ENCODE data around the gene PA2G4. TPM values are rescaled to one million over a fixed set of nuclear protein-coding genes. Genes with fewer than 3 reads are reported as not detected.

Gene PA2G4
- 220 and 288 TPM in 2 replicates for total RNA-seq

DNA sequence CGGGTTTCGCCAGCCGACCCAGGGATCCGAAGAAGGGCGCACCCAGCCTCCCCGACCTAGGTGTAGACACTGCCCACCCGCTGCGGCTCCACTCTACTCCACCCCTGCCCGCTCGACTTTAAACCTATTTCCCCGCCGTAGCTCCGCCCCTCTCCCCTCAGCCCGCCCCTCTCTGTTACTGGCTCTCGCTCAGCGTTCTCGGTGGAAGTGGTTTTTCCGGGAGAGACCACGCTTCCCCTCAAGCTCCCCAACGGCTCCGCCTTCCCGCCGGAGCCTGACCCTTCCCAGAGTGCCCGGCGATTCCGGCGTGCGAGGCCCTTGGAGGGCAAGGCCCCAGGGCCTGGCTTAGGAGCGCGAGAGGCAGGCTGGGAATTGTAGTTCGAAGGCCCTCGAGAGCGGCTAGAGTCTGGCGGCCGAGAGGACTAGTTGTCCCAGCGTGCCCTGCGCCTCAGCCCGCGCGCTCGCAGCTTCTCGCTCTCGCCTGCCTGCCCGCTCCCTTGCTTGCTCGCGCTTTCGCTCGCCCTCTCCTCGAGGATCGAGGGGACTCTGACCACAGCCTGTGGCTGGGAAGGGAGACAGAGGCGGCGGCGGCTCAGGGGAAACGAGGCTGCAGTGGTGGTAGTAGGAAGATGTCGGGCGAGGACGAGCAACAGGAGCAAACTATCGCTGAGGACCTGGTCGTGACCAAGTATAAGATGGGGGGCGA lies at the start of gene PA2G4:
Gene PA2G4 (plus strand): TSS at position 451 of the 706 bp plus-strand sequence. CDS start 179 bp downstream, at position 630.

DNA sequence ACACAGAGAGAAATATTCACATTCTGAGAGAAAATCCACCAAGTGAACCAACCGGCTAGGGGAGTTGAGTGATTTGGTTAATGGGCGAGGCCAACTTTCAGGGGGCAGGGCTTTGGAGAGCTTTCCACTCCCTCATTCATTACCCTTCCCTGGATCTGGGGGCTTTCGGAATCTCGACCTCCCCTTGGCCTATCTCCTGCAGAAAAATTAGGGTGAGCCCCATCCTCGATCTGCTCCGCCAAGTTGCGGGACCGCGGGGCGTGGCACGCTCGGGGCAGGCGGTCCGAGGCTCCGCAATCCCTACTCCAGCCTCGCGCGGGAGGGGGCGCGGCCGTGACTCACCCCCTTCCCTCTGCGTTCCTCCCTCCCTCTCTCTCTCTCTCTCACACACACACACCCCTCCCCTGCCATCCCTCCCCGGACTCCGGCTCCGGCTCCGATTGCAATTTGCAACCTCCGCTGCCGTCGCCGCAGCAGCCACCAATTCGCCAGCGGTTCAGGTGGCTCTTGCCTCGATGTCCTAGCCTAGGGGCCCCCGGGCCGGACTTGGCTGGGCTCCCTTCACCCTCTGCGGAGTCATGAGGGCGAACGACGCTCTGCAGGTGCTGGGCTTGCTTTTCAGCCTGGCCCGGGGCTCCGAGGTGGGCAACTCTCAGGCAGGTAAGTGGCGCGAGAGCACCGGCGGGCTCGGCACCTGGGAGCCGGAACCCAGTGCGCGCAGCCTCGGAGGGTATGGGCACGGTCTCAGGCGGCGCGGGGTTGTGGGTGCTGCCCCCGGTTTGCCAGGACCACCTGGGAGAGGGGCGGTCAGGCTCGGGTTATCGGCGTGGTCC lies 24.4 kb upstream of the PA2G4 start, which contains the start of gene ERBB3:
Gene ERBB3 (plus strand): TSS at position 443 of the 833 bp plus-strand sequence. CDS start 136 bp downstream, at position 579.

DNA sequence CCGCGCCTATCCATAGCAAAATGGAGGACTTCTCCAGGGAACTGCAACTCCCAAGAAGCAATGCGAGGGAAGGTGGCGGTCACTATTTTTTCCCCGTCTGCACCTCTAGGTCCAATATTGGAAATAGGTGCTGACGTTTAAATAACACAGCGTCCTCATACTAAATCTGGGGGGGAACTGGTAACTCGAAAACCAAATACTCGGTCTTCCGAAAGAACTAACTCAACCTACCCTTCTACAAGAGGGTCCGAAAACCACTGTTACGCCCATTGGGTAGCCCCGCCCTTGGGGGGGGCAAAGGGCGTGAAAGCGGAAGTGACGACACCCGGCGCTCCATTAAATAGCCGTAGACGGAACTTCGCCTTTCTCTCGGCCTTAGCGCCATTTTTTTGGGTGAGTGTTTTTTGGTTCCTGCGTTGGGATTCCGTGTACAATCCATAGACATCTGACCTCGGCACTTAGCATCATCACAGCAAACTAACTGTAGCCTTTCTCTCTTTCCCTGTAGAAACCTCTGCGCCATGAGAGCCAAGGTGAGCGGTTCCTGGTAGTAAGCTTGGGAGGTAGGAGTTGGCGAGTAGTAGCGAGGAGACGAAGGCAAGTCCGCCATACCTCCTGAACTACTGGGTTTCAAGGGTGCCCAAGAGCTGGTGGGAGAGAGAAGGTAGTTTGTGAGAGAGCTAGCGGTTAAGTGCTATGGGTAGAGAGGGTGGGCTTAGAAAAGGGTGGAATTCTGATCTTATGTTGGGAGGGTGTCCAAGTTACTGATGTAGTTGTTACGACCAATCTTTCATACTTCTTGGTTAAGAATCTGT lies 12.1 kb downstream of the PA2G4 start, which contains the start of gene RPL41:
Gene RPL41 (plus strand): TSS at position 367 of the 815 bp plus-strand sequence.

DNA sequence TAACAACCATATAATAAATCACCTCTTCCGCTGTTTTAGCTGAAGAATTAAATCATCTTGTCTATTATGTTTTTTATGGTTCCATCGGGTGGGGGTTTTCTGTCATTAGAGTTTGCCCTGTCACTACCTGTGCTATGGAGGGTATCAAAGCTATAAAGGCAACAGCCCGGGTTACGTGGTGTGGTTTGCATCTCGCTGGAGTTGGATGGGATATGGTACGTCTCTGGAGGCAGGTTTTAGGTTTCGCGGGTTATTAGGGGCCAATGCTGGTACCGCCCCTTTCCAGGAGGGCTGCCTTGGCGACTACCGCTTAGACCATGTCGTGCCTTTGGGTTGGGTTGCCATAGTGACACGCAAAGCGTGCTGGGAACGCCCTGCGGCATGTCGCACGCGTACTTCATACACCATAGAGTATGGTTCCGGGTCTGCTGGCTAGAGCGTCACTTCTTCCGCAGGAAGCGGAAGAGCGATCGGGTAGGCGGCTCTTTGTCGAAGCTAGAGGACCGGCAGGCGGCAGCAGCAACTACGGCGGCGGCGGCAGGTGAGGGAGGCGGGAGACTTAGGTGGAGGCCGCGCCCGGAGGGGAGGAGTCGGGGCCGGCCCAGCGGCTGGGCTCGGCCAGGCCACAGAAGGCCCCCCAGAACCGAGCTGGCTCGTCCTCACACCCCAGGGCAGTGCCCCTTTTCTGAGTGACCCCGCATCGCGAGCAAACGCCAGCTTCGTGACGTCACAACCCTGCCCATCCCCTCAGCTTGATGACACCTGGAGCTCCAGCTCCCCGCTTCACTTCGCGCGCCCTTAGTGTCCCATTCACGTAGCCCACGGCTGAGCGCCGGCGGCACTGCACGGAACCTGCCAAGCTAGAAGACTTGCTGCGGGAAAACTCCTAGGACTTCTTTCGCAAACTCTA lies 13.7 kb downstream of the PA2G4 start, which contains the start of gene ZC3H10:
Gene ZC3H10 (plus strand): TSS at position 489 of the 910 bp plus-strand sequence. CDS start 2,297 bp downstream, outside the sequence.

DNA sequence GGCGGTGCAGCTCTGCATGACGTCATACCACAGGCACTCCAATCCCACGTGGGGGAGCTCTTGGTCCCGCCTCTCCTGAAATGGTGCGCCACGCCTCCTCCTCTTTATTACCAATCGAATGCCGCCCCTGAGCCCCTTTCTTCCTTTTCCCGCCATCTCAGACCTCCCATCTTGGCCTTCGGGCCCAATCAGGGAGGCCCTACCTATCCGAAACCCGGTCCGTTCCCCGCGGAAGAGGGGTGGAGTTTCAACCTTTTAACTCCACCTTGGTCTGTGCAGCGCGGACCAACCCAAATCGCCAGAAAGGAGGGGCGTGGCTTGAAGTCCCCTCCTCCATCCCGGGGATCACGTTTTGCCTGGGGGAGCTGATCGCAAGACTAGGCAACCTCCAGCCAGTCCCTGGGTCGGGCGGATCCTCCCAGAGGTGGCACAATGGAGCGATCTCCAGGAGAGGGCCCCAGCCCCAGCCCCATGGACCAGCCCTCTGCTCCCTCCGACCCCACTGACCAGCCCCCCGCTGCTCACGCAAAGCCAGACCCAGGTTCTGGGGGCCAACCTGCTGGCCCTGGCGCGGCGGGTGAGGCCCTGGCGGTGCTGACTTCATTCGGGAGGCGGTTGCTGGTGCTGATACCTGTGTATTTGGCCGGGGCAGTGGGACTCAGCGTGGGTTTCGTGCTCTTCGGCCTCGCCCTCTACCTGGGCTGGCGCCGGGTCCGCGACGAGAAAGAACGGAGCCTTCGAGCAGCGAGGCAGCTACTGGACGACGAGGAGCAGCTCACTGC lies 23.7 kb downstream of the PA2G4 start, which contains the start of gene ESYT1:
Gene ESYT1 (plus strand): TSS at position 380 of the 782 bp plus-strand sequence. CDS start 53 bp downstream, at position 433.

DNA sequence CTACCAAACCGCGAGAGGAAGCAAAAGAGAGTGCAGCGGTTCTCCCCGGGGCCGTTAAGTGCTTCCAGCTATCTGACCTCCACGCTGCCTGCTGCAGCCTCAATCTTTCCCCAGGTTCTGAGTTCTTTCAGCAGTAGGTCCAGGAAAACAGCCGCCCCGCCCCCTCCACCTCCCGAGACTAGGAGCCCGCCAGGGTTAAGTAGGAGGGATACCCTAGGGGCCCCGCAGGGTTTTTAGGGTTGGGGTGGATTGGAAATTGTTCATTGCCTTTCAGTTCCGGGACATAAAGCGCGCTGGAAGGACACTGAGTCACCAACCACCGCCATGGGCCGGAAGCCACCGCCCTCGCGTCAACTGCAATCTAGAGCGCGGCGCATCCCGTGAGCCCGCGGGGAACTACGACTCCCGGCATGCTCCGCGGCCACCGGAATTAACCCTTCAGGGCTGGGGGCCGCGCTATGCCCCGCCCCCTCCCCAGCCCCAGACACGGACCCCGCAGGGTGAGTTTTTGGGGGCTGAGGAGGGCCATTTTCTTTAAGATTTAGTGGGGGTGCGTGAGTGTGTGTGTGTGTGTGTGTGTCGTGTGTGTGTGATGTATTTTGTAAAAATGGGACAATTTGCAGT lies 47.9 kb downstream of the PA2G4 start, which contains the start of gene MYL6B:
Gene MYL6B (plus strand): TSS at position 456 of the 624 bp plus-strand sequence. CDS start 1,332 bp downstream, outside the sequence.

DNA sequence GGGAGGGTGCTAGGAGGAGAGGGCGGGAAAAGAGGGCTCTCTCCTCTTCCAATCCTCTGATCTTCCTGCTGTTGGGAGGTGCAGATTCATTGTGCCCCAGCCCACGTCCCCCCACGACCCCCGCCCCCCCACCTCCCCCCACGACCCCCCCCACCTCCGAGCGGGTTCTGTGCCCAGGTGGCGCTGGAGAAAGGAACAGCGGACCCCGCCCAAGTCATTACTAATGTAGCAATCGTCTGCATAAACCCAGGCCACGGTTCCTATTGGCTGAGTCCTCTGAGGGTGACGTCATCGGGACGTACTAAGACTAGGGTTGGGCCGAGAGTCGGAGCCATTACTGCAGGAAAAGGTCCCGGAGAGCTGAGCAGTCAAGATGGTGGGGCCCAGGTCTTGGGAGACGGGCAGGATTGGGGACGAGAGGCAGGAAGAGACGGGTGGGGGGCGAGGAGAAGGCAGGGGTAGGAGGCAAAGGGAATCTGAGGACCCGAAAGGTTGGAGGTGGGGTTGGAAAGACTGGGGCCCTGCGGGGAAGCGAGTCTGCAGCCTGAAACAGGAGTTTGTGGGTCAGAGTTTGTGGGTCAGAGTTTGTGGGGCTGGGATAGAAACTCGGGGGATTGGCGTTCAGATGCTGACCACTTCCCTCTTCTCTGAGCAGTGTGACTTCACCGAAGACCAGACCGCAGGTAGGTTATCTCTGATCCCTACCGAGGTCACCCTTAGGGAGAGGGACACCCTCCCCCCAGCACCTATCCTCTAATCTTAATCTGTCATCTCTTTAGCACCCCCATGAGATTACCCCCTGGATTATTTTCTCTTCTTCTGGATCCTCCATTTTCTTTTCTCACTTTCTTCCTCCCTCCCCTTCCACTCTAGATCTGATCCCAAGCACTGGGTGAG lies 53.9 kb downstream of the PA2G4 start, which contains the start of gene MYL6:
Gene MYL6 (plus strand): TSS at position 331 of the 897 bp plus-strand sequence. CDS start 43 bp downstream, at position 374.

Other genes starting within 250 kb of the PA2G4 start
- 29.9 and 43.5 TPM in 2 replicates for gene PYM1, start 176.7 kb upstream of the PA2G4 start, total RNA-seq
- 41.6 and 43.5 TPM in 2 replicates for gene DGKA, start 173.4 kb upstream of the PA2G4 start, total RNA-seq
- 0.65 and 1.8 TPM in 2 replicates for gene PMEL, start 138.5 kb upstream of the PA2G4 start, total RNA-seq
- gene CDK2, start 137.7 kb upstream of the PA2G4 start, total RNA-seq = 25.3 and 25.8 TPM in 2 replicates
- gene RAB5B, start 130.5 kb upstream of the PA2G4 start, total RNA-seq = 27.6 and 33.0 TPM in 2 replicates
- 14.7 and 15.9 TPM in 2 replicates for gene SUOX, start 107.3 kb upstream of the PA2G4 start, total RNA-seq
- gene IKZF4, start 83.5 kb upstream of the PA2G4 start, total RNA-seq = 0.65 and 0.76 TPM in 2 replicates
- gene RPS26, start 62.6 kb upstream of the PA2G4 start, total RNA-seq = 189 and 710 TPM in 2 replicates
- not detected in 2 replicates for gene ERBB3, start 24.4 kb upstream of the PA2G4 start, total RNA-seq
- gene RPL41, start 12.1 kb downstream of the PA2G4 start, total RNA-seq = 1,044 and 2,932 TPM in 2 replicates
- 4.5 and 6.5 TPM in 2 replicates for gene ZC3H10, start 13.7 kb downstream of the PA2G4 start, total RNA-seq
- gene ESYT1, start 23.7 kb downstream of the PA2G4 start, total RNA-seq = 219 and 238 TPM in 2 replicates
- gene MYL6B, start 48.0 kb downstream of the PA2G4 start, total RNA-seq = 67.9 and 81.5 TPM in 2 replicates
- gene MYL6, start 53.8 kb downstream of the PA2G4 start, total RNA-seq = 3,195 and 3,406 TPM in 2 replicates
- gene SMARCC2, start 84.9 kb downstream of the PA2G4 start, total RNA-seq = 39.0 and 45.4 TPM in 2 replicates
- 121 and 157 TPM in 2 replicates for gene RNF41, start 117.4 kb downstream of the PA2G4 start, total RNA-seq
- 28.3 and 31.5 TPM in 2 replicates for gene NABP2, start 119.8 kb downstream of the PA2G4 start, total RNA-seq
- gene SLC39A5, start 125.5 kb downstream of the PA2G4 start, total RNA-seq = not detected in 2 replicates
- 9.3 and 13.0 TPM in 2 replicates for gene ANKRD52, start 153.8 kb downstream of the PA2G4 start, total RNA-seq
- gene COQ10A, start 162.4 kb downstream of the PA2G4 start, total RNA-seq = 9.1 and 13.2 TPM in 2 replicates
- gene CS, start 195.8 kb downstream of the PA2G4 start, total RNA-seq = 122 and 135 TPM in 2 replicates
- 143 and 145 TPM in 2 replicates for gene CNPY2, start 211.4 kb downstream of the PA2G4 start, total RNA-seq
- 4.9 and 14.9 TPM in 2 replicates for gene PAN2, start 229.4 kb downstream of the PA2G4 start, total RNA-seq
- gene IL23A, start 234.3 kb downstream of the PA2G4 start, total RNA-seq = 0.32 TPM in 1 of 2 replicates, not detected in the other

All from epithelial cell of umbilical artery (primary cell).